Measurements from ENCODE around the gene YJEFN3.

The YJEFN3 gene

DNA sequence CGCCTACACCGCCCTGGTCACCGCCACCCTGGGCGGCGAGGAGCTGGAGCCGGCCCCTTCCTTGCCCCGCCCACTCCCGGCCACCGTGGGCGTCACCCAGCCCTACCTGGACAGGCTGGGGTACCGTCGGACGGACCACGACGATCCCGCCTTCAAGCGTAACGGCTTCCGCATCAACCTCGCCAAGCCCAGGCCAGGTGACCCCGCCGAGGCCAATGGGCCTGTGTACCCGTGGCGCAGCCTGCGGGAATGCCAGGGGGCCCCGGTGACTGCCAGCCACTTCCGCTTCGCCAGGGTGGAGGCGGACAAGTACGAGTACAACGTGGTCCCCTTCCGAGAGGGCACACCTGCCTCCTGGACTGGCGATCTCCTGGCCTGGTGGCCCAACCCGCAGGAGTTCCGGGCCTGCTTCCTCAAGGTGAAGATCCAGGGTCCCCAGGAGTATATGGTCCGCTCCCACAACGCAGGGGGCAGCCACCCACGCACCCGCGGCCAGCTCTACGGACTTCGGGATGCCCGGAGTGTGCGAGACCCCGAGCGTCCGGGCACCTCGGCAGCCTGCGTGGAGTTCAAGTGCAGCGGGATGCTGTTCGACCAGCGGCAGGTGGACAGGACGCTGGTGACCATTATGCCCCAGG is 16.4 kb downstream of the YJEFN3 start:
- TF ChIP-seq POLR2AphosphoS5 (IDR thresholded peaks at IDR 0.05; ENCODE audit: low read depth, low read length) = no peak
- TF ChIP-seq TAF1 (IDR thresholded peaks at IDR 0.05; ENCODE audit: borderline replicate concordance, insufficient read depth, low read length) = no peak
- TF ChIP-seq SIN3A (IDR thresholded peaks at IDR 0.05; ENCODE audit: borderline replicate concordance, insufficient read depth, low read length) = no peak
- no peak for TF ChIP-seq FOXP2 (optimal IDR thresholded peaks at IDR 0.05; ENCODE audit: borderline replicate concordance, extremely low read depth, extremely low read length, insufficient read depth)
- TF ChIP-seq, protein P1, sequence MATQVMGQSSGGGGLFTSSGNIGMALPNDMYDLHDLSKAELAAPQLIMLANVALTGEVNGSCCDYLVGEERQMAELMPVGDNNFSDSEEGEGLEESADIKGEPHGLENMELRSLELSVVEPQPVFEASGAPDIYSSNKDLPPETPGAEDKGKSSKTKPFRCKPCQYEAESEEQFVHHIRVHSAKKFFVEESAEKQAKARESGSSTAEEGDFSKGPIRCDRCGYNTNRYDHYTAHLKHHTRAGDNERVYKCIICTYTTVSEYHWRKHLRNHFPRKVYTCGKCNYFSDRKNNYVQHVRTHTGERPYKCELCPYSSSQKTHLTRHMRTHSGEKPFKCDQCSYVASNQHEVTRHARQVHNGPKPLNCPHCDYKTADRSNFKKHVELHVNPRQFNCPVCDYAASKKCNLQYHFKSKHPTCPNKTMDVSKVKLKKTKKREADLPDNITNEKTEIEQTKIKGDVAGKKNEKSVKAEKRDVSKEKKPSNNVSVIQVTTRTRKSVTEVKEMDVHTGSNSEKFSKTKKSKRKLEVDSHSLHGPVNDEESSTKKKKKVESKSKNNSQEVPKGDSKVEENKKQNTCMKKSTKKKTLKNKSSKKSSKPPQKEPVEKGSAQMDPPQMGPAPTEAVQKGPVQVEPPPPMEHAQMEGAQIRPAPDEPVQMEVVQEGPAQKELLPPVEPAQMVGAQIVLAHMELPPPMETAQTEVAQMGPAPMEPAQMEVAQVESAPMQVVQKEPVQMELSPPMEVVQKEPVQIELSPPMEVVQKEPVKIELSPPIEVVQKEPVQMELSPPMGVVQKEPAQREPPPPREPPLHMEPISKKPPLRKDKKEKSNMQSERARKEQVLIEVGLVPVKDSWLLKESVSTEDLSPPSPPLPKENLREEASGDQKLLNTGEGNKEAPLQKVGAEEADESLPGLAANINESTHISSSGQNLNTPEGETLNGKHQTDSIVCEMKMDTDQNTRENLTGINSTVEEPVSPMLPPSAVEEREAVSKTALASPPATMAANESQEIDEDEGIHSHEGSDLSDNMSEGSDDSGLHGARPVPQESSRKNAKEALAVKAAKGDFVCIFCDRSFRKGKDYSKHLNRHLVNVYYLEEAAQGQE (IDR thresholded peaks at IDR 0.05; ENCODE audit: insufficient read depth in 1 of 2, low read depth in 2 of 2, low read length in 2 of 2) = no peak

DNA sequence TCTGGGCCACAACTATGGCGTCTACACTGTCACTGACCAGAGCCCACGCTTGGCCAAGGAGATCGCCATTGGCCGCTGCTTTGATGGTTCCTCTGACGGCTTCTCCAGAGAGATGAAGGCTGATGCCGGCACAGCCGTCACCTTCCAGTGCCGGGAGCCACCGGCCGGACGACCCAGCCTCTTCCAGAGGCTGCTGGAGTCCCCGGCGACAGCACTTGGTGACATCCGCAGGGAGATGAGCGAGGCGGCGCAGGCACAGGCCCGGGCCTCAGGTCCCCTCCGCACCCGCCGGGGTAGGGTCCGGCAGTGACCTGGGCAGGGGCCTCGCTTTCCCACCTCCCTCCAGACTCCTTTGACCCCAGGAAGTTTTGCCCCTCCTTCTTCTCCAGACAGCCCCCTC is 17.0 kb downstream of the YJEFN3 start:
- TF ChIP-seq SIN3A (IDR thresholded peaks at IDR 0.05; ENCODE audit: borderline replicate concordance, insufficient read depth, low read length) = no peak
- no peak for TF ChIP-seq FOXP2 (optimal IDR thresholded peaks at IDR 0.05; ENCODE audit: borderline replicate concordance, extremely low read depth, extremely low read length, insufficient read depth)
- TF ChIP-seq TAF1 (IDR thresholded peaks at IDR 0.05; ENCODE audit: borderline replicate concordance, insufficient read depth, low read length) = no peak
- TF ChIP-seq, protein P1 (IDR thresholded peaks at IDR 0.05; ENCODE audit: insufficient read depth in 1 of 2, low read depth in 2 of 2, low read length in 2 of 2) = no peak
- no peak for TF ChIP-seq POLR2AphosphoS5 (IDR thresholded peaks at IDR 0.05; ENCODE audit: low read depth, low read length)

DNA sequence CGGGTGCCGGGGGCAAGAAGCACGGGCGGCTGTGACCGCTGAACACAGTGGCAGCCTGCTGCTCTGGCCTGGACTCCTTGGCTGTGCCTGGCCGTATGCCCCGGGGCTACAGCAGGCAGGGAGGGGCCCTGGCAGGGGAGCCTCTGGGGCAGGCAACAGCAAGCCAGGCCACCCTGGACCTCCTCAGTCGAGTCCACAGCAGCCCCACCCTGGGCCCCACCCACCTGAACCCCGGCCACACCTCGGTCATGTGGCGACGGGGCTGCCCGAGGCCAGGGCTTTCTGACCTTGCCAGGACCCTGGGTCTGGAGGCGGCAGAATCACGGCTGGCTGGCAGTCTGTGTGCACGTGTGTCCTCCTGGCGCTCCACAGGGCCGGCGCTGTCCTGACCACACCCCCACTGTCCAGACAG is 18.0 kb downstream of the YJEFN3 start:
- TF ChIP-seq TAF1 (IDR thresholded peaks at IDR 0.05; ENCODE audit: borderline replicate concordance, insufficient read depth, low read length) (no peak), SIN3A (IDR thresholded peaks at IDR 0.05; ENCODE audit: borderline replicate concordance, insufficient read depth, low read length) (no peak), FOXP2 (optimal IDR thresholded peaks at IDR 0.05; ENCODE audit: borderline replicate concordance, extremely low read depth, extremely low read length, insufficient read depth) (no peak), POLR2AphosphoS5 (IDR thresholded peaks at IDR 0.05; ENCODE audit: low read depth, low read length) (no peak)
- TF ChIP-seq, protein P1 (IDR thresholded peaks at IDR 0.05; ENCODE audit: insufficient read depth in 1 of 2, low read depth in 2 of 2, low read length in 2 of 2) = no peak

DNA sequence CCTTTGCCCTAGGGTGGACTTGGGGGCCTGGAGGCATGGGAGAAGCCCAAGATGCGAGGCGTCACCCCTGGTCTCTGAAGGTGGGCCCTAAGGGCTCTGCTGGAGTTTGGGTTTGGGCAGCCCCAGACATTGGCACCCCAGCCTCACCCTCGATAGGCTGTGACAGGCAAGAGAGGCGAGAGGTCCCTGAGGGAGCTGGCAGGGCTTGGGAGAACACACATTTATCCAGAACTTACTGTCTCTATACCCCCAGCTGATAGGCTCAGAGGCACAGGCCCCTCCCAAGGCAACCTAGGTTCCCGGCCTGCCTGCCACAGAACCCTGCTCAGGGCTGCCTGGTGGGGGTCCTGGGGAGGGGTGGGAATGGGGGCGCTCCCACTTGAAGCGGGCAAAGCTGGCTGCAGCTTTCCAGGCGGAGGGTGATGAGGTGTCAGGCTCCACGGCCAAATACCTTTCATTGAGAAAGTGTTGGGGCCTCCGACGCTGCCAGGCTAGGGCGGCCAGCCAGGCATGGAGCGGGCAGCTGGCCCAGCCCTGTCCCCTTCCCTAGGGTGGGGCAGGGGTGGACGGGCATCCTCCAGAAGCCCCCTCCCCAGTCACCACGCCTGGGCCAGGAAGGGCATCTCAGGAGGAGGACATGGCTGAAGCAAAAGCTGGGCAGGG is 19.1 kb downstream of the YJEFN3 start:
- TF ChIP-seq POLR2AphosphoS5 (IDR thresholded peaks at IDR 0.05; ENCODE audit: low read depth, low read length) (no peak), FOXP2 (optimal IDR thresholded peaks at IDR 0.05; ENCODE audit: borderline replicate concordance, extremely low read depth, extremely low read length, insufficient read depth) (no peak), SIN3A (IDR thresholded peaks at IDR 0.05; ENCODE audit: borderline replicate concordance, insufficient read depth, low read length) (no peak), TAF1 (IDR thresholded peaks at IDR 0.05; ENCODE audit: borderline replicate concordance, insufficient read depth, low read length) (no peak)
- TF ChIP-seq, protein P1 (IDR thresholded peaks at IDR 0.05; ENCODE audit: insufficient read depth in 1 of 2, low read depth in 2 of 2, low read length in 2 of 2) = no peak

All from PFSK-1 (cell line).